Renal cortical epithelial cell (primary cell): ENCODE data around the gene CDC25C. TPM values are rescaled to one million over a fixed set of nuclear protein-coding genes. Genes with fewer than 3 reads are reported as not detected.
"Not testable (repeated sequence)": the region's sequence is repeated elsewhere in the genome, so short reads cannot be mapped to it uniquely, and the experiment has no call there.

ENCODE experiments used
- DNase-seq: peaks from one replicate; pipeline ENCODE4 v3.0.0-alpha.2; 2011; ENCODE audit warnings: low read depth
- total RNA-seq: library from RNA; depleted of rRNA; stranded (reverse); fragments of >200 nt; gene quantifications from 2 replicates; pipeline ENCODE4 v1.2.3, GENCODE V29; 2014

Gene CDC25C
- total RNA-seq, 1 donor from 2014 or later: 0.35 TPM

DNA sequence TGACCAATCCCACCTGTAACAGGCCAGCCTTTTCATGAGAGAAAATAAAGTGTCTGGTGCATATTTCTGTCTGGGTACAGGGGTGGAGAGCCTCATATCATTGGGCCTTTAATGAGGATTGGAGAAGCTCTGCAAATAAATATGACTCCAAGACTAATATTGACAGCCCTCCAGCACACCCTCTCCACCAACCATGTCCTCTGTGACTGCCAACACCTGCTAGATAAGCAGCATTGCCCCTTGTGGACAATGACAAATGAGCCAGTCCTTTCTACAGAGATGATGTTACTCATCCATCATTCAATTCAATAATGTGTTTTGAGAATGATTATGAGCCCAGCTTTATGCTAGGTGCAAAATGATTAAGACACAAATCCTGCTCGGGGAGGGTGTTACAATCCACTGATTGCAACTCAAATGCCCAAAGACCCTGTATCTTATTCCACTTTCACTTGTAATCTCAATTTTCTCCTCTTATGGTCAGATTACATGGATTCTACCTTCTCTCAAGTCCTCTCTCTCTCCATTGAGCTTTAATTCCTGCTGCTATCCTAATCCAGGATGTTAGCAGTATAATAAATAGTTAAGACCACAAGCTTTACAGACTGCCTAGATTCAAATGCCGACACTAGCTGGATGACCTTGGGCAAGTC, 55.1 kb downstream of the CDC25C start:
- no peak for DNase-seq

DNA sequence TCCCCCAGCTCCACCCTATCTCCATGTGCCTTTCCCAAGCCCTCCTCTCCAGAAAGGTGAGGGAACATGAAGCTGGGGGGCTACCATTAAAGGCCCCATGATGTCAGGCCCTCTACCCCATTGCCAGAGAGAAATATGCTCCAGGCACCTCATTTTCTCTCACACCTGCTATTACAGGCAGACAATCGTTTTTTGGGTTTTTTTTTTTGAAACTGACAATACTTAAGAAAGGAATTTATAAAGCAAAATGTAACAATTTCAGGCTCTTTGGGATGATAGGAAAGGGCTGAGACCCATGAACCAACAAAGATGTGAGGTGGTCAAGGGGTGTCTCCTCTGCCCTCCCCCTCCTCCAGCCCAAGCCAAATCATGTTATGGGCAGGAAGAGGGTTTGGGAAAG, 55.7 kb downstream of the CDC25C start:
- DNase-seq: no peak

- no peak for DNase-seq
These were observed 56.2 kb downstream of the CDC25C start for GRCh38 chr5:138275379-138275782.

DNA sequence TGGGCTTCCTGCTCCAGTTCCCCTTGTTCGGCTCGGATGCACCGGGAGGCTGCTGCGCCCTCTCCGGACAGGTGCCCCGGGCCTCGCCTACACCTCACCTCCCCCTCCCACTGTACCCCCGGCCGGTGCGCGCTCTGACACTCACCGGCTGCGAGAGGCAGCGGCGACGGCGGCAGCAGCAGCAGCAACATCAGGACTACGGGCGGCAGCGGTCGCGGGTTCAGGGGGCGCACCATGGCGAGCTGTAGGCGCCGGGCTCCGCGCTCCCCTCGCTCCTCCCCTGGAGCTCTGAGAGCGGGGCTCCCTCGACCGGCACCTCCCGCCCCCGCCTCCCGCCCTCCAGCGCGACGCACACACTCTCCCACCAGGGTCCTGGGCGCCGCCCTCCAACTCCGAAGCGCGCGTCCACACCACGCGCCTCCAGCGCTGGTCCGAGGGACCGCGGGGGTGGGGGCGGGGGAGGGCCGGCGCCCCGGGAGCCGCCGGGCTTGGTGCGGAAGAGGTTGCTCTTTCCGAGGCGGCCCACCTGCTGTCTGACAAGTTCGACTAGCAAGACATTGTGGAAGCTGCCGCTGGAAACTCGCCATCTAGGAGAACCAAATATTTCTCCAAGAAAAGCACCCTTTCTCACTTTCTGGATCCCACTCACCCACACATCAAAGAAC, 57.3 kb downstream of the CDC25C start, which contains the start of gene GFRA3:
Gene GFRA3 (minus strand): TSS at position 433 of the 665 bp plus-strand sequence. CDS start 197 bp downstream, at position 236.
- no peak for DNase-seq

DNA sequence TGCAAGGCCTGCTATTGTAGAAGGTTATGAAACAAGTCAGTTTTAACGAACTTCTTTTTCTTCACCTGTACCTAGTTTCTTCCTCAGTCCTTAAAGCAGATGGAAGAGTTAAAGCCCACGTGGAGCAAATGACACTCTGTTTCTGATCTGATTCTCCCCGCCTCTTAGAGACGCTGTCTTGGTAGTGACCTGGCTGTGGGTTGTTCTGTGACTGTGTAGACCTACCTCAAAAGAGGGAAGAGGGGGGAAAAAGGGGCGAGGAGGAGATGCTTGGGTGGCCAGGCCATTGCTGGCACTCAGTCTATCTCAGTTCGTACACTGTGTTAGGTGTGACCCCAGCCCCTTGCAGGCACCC, 57.8 kb downstream of the CDC25C start:
- DNase-seq: no peak

DNA sequence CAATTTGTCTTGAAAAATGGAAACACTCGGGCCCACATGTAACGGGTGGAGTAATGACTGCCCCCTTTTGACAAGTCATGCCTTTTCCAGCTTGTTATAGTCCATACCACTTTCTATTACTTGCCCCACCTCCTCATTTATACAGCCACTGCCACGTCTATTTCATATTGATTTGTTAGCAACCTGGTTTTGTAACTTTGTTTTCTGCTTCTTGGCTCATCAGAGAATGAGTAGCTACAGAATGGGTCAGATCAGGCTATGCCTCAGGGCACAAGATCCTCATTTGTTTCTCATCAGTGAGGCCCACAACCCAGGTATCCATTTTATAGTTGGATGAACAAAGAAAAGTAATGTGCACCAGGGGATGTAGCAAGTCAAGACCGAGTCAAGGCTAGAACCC, 58.9 kb downstream of the CDC25C start:
- DNase-seq: no peak

GRCh38 chr5:138271281-138271680, 60.3 kb downstream of the CDC25C start:
- no peak for DNase-seq

- no peak for DNase-seq
These were observed 67.4 kb downstream of the CDC25C start for GRCh38 chr5:138264183-138264582.

- no peak for DNase-seq
These were observed 68.0 kb downstream of the CDC25C start for GRCh38 chr5:138263581-138263980.

DNA sequence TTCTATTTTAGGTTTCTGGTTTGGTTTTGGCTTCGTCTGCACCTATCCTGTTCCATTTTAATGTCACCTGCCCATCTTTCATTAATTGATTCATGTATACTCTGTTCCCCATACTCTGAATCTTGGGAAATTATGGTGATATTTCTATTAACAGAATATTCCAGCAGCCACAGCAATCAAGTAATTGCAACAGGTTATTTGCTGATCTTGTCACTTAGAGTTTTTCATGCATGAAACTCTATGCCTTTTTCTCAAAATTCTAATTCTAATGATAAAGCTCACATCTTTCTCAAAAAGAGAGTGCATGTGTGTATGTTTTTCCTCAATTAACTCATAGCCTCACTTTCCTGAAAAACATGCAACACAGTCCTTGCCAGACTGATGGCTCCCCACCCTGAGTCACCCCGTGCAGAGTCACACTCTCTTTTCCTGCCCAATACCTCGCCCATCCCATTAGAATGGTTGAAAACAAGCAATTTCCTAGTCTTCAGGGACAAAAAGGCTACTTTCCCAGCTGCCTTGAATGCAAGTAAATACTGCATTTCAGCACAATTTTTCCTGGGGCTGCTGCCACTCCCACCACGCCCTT, 72.8 kb downstream of the CDC25C start:
- DNase-seq: no peak

DNA sequence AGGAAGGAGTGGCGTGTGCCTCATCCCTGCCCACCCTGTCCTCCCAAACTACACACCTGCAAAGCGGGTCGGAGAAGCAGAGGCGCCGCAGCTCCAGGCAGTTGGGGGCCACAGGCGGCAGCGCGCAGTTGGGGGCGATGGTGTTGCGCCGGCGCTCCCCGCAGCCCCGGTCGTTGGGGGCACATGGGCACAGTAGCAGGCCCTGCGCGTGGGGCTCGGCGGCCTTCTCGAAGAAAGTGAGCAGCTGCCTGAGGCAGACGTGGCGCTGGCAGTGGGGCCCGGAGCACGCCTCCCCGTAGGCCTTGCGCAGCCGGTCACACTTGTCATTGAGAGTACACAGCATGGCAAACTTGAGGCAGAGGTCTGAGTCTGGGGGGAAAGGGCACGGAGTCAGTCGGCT, 74.0 kb downstream of the CDC25C start:
- DNase-seq: no peak

DNA sequence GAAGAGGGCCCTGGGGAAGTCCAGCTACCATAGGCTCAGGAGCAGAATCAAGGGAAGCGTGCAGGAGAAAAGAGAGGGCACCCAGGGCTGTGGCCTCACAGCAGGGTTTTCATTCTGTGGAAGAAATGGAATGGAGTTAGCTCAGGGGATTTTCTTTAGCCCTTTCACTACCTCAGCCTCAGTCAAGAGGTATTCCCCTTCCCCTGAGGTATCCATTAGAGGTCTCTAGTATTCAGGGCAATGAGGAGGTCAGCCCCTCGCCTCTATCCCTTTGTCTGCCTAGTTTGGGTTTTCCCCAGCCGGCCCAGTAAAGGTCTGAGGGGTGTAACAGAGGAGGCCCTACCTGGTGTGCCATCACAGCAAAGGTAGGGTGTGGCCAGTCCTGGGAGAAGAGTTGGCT, 78.7 kb downstream of the CDC25C start:
- no peak for DNase-seq

- DNase-seq: not testable (repeated sequence)
These were observed 83.8 kb downstream of the CDC25C start for GRCh38 chr5:138247800-138248199.

DNA sequence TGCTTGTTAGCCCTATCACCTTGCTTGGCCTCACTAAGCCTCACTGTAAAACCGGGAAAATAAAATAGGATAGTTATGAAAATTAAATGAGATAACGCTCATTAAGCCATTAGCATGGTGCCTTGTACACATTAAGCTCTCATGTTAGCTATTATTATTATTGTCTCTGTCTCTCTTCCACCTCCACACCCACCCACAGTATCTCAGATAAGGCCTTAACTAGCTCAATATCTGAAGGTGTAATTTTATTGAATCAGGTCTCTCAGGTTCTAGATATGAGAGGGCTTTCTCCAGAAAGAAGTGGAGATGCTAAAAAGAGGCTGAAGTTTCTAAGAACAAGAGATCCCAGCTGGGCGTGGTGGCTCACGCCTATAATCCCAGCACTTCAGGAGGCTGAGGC, 84.8 kb downstream of the CDC25C start:
- DNase-seq: no peak

DNA sequence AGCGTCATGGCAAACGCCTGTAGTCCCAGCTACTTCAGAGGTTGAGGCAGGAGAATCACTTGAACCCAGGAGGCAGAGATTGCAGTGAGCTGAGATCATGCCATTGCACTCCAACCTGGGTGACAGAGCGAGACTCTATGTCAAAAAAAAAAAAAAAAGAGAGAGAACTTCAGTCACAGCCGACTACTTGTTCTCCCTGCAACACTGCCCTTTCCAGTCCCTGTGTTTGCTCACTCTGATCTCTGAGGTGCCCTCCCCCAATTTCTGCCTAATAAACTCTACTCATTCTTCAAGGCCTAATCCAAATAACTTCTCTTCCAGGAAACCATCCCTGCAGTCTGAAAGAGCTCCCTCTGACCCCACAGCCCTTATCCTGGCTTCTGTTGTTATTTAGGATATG, 85.3 kb downstream of the CDC25C start:
- no peak for DNase-seq

DNA sequence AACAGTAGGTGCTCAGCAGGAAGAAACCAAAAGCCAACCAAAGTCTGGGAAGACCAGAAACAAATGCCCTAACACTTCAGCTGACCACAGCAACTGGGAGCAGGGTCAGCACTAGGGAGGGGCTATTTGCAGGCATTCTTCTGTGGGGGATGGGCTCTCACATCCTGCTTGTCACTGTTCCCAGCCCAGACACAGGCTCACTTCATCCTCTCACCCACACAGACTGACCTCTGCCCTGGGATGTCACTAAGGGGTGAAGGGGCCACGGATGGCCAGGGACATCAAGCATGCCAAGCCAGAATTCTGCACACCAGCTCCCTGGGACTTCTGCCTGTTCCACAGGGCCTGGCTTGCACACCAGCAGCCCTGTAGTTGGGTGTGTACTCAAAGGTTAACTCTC, 85.9 kb downstream of the CDC25C start:
- no peak for DNase-seq

- no peak for DNase-seq
These were observed 87.8 kb downstream of the CDC25C start for GRCh38 chr5:138243794-138244193.

DNA sequence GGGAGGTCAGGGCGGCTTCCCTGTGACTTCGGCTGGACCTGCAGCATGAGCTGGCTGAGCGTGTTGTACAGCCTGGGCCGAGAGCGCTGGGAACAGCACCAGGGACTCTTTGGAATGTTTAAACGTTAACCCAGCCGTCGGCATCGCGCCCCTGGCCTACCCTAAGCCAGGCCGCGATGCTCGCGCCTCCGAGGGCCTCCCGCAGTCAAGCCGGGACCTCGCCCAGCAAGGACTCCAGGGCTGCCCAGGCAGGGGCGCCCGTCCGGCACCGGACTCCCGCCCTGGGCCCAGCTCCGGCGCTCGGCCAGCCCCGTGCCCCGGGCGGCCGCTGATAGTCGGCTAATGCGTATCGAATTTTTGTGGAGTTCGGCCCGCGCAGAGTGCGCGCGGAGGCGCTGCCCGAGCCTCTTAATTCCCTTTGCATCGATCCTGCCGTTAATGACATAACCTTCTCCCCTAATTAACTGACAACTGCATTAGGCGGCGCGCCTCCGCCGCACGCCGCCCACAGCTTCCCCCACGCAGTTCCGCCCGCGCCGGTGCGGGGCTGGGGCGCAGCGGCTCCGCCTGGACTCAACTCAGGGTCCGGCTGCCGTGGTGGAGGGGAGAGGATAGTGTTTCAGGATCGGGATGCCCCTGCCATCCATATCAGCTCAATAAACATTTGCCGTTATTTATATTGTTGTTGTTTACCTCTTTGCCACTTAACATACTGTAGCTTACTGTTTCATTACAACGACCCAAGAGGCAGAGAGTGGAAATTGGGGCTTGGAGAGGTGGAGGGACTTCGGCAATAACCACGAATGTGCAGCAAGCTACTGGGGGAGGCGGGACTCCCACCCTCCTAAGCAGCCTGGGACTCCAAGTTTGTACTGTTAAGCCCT, 89.7 kb downstream of the CDC25C start:
- peak; percentile 14 for DNase-seq

GRCh38 chr5:138240650-138241385, 90.8 kb downstream of the CDC25C start:
- no peak for DNase-seq

GRCh38 chr5:138238034-138238433, 93.6 kb downstream of the CDC25C start:
- DNase-seq: no peak
